Dendritic cell treated with granulocyte-macrophage colony-stimulating factor and Interleukin-4, amounts not matched to agents 40 ng/mL and 50 ng/mL, for 4 days (primary cell): ENCODE measurements around the gene FBXO39.
"Not testable (repeated sequence)": the region's sequence is repeated elsewhere in the genome, so short reads cannot be mapped to it uniquely, and the experiment has no call there.

Experiments
- H3K27ac Mint-ChIP-seq: one replicate; pipeline ENCODE4 v1.8.0; 2022; ENCODE audit warnings: mild to moderate bottlenecking, mixed read lengths
- H3K27me3 Mint-ChIP-seq: one replicate; pipeline ENCODE4 v1.8.0; 2022; ENCODE audit warnings: mild to moderate bottlenecking, mixed read lengths
- H3K36me3 Mint-ChIP-seq: one replicate; pipeline ENCODE4 v1.8.0; 2022; ENCODE audit warnings: low read depth, mixed read lengths
- H3K4me1 Mint-ChIP-seq: one replicate; pipeline ENCODE4 v1.8.0; 2022; ENCODE audit warnings: low read depth, mixed read lengths
- H3K4me3 Mint-ChIP-seq: one replicate; pipeline ENCODE4 v1.8.0; 2022; ENCODE audit warnings: mild to moderate bottlenecking, moderate library complexity, mixed read lengths
- H3K9me3 Mint-ChIP-seq: one replicate; pipeline ENCODE4 v1.8.0; 2022; ENCODE audit warnings: mixed read lengths
- intact Hi-C: fragments of 100-400 bp; cut with micrococcal nuclease; formaldehyde crosslinking; loops from one replicate; pipeline ENCODE4 v1.15.0; 2022

Gene FBXO39

GRCh38 chr17:6797718-6798351 lies 21.8 kb downstream of the FBXO39 start:
- no peaks in the 10 kb centered on the region for H3K9me3 Mint-ChIP-seq
- H3K27ac Mint-ChIP-seq = no peak overlapping the region
- peaks cover 7% of the 10 kb centered on the region for H3K27me3 Mint-ChIP-seq
- H3K4me1 Mint-ChIP-seq = no peaks in the 10 kb centered on the region
- no peak overlapping the region for H3K4me3 Mint-ChIP-seq
- H3K36me3 Mint-ChIP-seq = no peaks in the 10 kb centered on the region
- intact Hi-C loops = no loop called here

GRCh38 chr17:6799738-6800137 lies 23.7 kb downstream of the FBXO39 start:
- Mint-ChIP-seq H3K36me3 (no peaks in the 10 kb centered on the region), H3K27ac (no peak overlapping the region), H3K9me3 (no peaks in the 10 kb centered on the region), H3K4me1 (no peaks in the 10 kb centered on the region), H3K27me3 (peaks cover 5% of the 10 kb centered on the region), H3K4me3 (no peak overlapping the region)
- intact Hi-C loops = no loop called here

GRCh38 chr17:6800422-6801027 lies 24.5 kb downstream of the FBXO39 start:
- Mint-ChIP-seq H3K4me1 (no peaks in the 10 kb centered on the region), H3K27ac (no peak overlapping the region), H3K4me3 (no peak overlapping the region), H3K9me3 (no peaks in the 10 kb centered on the region), H3K36me3 (no peaks in the 10 kb centered on the region), H3K27me3 (peaks cover 10% of the 10 kb centered on the region)
- intact Hi-C loops = no loop called here

- Mint-ChIP-seq H3K9me3 (no peaks in the 10 kb centered on the region), H3K4me3 (no peak overlapping the region), H3K36me3 (no peaks in the 10 kb centered on the region), H3K4me1 (no peaks in the 10 kb centered on the region), H3K27me3 (peaks cover 11% of the 10 kb centered on the region), H3K27ac (no peak overlapping the region)
- intact Hi-C loops = no loop called here
Measured at GRCh38 chr17:6811510-6811909, 35.5 kb downstream of the FBXO39 start.

- intact Hi-C loops = no loop called here
- Mint-ChIP-seq H3K9me3 (no peaks in the 10 kb centered on the region), H3K4me3 (no peak overlapping the region), H3K27me3 (peaks cover 13% of the 10 kb centered on the region), H3K4me1 (no peaks in the 10 kb centered on the region), H3K27ac (no peak overlapping the region), H3K36me3 (no peaks in the 10 kb centered on the region)
Measured at GRCh38 chr17:6812295-6812694, 36.3 kb downstream of the FBXO39 start.

- no peak overlapping the region for H3K4me3 Mint-ChIP-seq
- H3K27me3 Mint-ChIP-seq = peaks cover 22% of the 10 kb centered on the region
- H3K9me3 Mint-ChIP-seq = peaks cover 6% of the 10 kb centered on the region
- H3K4me1 Mint-ChIP-seq = no peaks in the 10 kb centered on the region
- intact Hi-C loops = no loop called here
- no peak overlapping the region for H3K27ac Mint-ChIP-seq
- H3K36me3 Mint-ChIP-seq = no peaks in the 10 kb centered on the region
Measured at GRCh38 chr17:6815775-6816174, 39.8 kb downstream of the FBXO39 start.

- H3K4me1 Mint-ChIP-seq, H3K4me3 Mint-ChIP-seq, H3K27ac Mint-ChIP-seq, intact Hi-C loops, H3K36me3 Mint-ChIP-seq, H3K9me3 Mint-ChIP-seq: not testable (repeated sequence)
- peaks cover 23% of the 10 kb centered on the region for H3K27me3 Mint-ChIP-seq
Measured at GRCh38 chr17:6816368-6816767, 40.4 kb downstream of the FBXO39 start.

GRCh38 chr17:6818938-6819337 lies 42.9 kb downstream of the FBXO39 start:
- Mint-ChIP-seq H3K4me1 (no peaks in the 10 kb centered on the region), H3K27ac (no peak overlapping the region), H3K4me3 (no peak overlapping the region), H3K27me3 (peaks cover 20% of the 10 kb centered on the region), H3K9me3 (peaks cover 8% of the 10 kb centered on the region), H3K36me3 (no peaks in the 10 kb centered on the region)
- intact Hi-C loops = no loop called here

- no peak overlapping the region for H3K4me3 Mint-ChIP-seq
- no peaks in the 10 kb centered on the region for H3K4me1 Mint-ChIP-seq
- H3K27me3 Mint-ChIP-seq = peaks cover 19% of the 10 kb centered on the region
- no peaks in the 10 kb centered on the region for H3K36me3 Mint-ChIP-seq
- peaks cover 8% of the 10 kb centered on the region for H3K9me3 Mint-ChIP-seq
- intact Hi-C loops = no loop called here
- H3K27ac Mint-ChIP-seq = no peak overlapping the region
Measured at GRCh38 chr17:6823011-6823442, 47.0 kb downstream of the FBXO39 start.

GRCh38 chr17:6830383-6830986 lies 54.5 kb downstream of the FBXO39 start:
- Mint-ChIP-seq H3K27ac (no peak overlapping the region), H3K9me3 (no peaks in the 10 kb centered on the region), H3K36me3 (no peaks in the 10 kb centered on the region), H3K27me3 (peaks cover 47% of the 10 kb centered on the region), H3K4me3 (no peak overlapping the region), H3K4me1 (peaks cover 18% of the 10 kb centered on the region)
- intact Hi-C loops = no loop called here

- Mint-ChIP-seq H3K27me3 (peaks cover 50% of the 10 kb centered on the region), H3K9me3 (no peaks in the 10 kb centered on the region), H3K27ac (peak within 1 kb of the TSS; percentile 46), H3K4me3 (peak within 1 kb of the TSS; percentile 80), H3K4me1 (peaks cover 18% of the 10 kb centered on the region), H3K36me3 (no peaks in the 10 kb centered on the region)
- intact Hi-C loops = no loop called here
Measured at GRCh38 chr17:6831661-6832263, 55.7 kb downstream of the FBXO39 start, which contains the start of gene TEKT1. TSS of gene TEKT1 (minus strand) at chr17:6831729. CDS start at chr17:6830376, 1,353 bp downstream.
